H1 (cell line): ENCODE data around the gene GABRR2. TPM values are rescaled to one million over a fixed set of nuclear protein-coding genes. Genes with fewer than 3 reads are reported as not detected.

Experiments used
- CTCF ChIA-PET: fragments of 300-600 bp; sonication (Branson Sonifier 250); formaldehyde crosslinking; loops from one replicate; lab custom pipeline; 2021; ENCODE audit not compliant: partially characterized antibody; lab: Charles Lee
- POLR2A ChIA-PET: fragments of 300-600 bp; sonication (Branson Sonifier 250); formaldehyde crosslinking; loops from one replicate; lab custom pipeline; 2021; ENCODE audit warnings: inconsistent platforms; ENCODE audit not compliant: partially characterized antibody; lab: Charles Lee
- DNase-seq, 2 experiments: peaks; one replicate each; pipeline versions ENCODE4 v3.0.0 to v3.0.0-alpha.2; 2010 to 2022; ENCODE audit warnings: low spot score in 2 of 2, low read depth in 1 of 2, mixed read lengths in 1 of 2
- FAIRE-seq: peaks from 2 replicates; lab custom pipeline; 2011; peaks lifted over from hg19 to GRCh38; lab: Jason Lieb, UNC
- H2AFZ ChIP-seq: 2 replicates; pipeline ENCODE4 v1.8.1; 2012; ENCODE audit warnings: low read length, inconsistent platforms
- H2AK5ac ChIP-seq: 2 replicates; pipeline ENCODE4 v1.6.1; 2013; ENCODE audit warnings: low read depth, low read length
- H2BK120ac ChIP-seq: replicated peaks from 2 replicates; pipeline ENCODE3; 2013; ENCODE audit warnings: low read depth, low read length, inconsistent platforms
- H2BK12ac ChIP-seq: 2 replicates; pipeline ENCODE4 v1.6.1; 2013; ENCODE audit warnings: low read depth, low read length
- H2BK15ac ChIP-seq: 2 replicates; pipeline ENCODE4 v1.6.1; 2013; ENCODE audit warnings: low read length
- H2BK20ac ChIP-seq: 2 replicates; pipeline ENCODE4 v1.6.1; 2013; ENCODE audit warnings: low read length
- H2BK5ac ChIP-seq: 2 replicates; pipeline ENCODE4 v1.6.1; 2013; ENCODE audit warnings: low read depth, low read length
- H3K14ac ChIP-seq: 2 replicates; pipeline ENCODE4 v1.6.1; 2013; ENCODE audit warnings: inconsistent platforms; ENCODE audit not compliant: insufficient read length
- H3K18ac ChIP-seq: 2 replicates; pipeline ENCODE4 v1.6.1; 2013; ENCODE audit warnings: low read length; ENCODE audit errors: extremely low read depth
- H3K23ac ChIP-seq: 2 replicates; pipeline ENCODE4 v1.6.1; 2013; ENCODE audit warnings: inconsistent platforms; ENCODE audit not compliant: insufficient read length
- H3K23me2 ChIP-seq: 2 replicates; pipeline ENCODE4 v1.6.1; 2013; ENCODE audit warnings: low read depth, low read length
- H3K27ac ChIP-seq: 2 replicates; pipeline ENCODE4 v1.6.1; 2011; ENCODE audit warnings: low read depth, low read length, inconsistent platforms
- H3K27me3 ChIP-seq, 4 experiments: replicated peaks in 1 of 4; 1 replicate in 1 of 4; 2 replicates in 3 of 4; pipeline versions ENCODE4 v1.6.1 to v1.8.1; 2011 to 2013; ENCODE audit warnings: low read length in 3 of 4, mild to moderate bottlenecking in 3 of 4, inconsistent platforms in 2 of 4, mixed read lengths in 2 of 4, moderate library complexity in 1 of 4; ENCODE audit not compliant: control insufficient read depth in 3 of 4, insufficient read depth in 3 of 4; ENCODE audit errors: extremely low read depth in 1 of 4
- H3K36me3 ChIP-seq, 4 experiments: 2 replicates each; pipeline versions ENCODE4 v1.6.1 to v1.8.1; 2011 to 2013; ENCODE audit warnings: mild to moderate bottlenecking in 4 of 4, low read length in 3 of 4, moderate library complexity in 2 of 4, control low read depth in 1 of 4, inconsistent platforms in 1 of 4; ENCODE audit not compliant: insufficient read depth in 4 of 4, control insufficient read depth in 2 of 4
- H3K4ac ChIP-seq: replicated peaks from 2 replicates; pipeline ENCODE3; 2013; ENCODE audit warnings: low read length, low read depth, mixed read lengths, inconsistent platforms; ENCODE audit not compliant: insufficient read length
- H3K4me1 ChIP-seq, 4 experiments: replicated peaks in 1 of 4; 1 replicate in 1 of 4; 2 replicates in 3 of 4; pipeline versions ENCODE4 v1.6.1 to v1.8.1; 2011 to 2013; ENCODE audit warnings: low read length in 3 of 4, inconsistent platforms in 2 of 4, mixed read lengths in 1 of 4; ENCODE audit not compliant: insufficient read depth in 4 of 4, control insufficient read depth in 3 of 4
- H3K4me2 ChIP-seq, 2 experiments: 2 replicates each; pipeline versions ENCODE4 v1.6.1 to v1.8.1; 2011 to 2013; ENCODE audit warnings: low read depth in 2 of 2, low read length in 2 of 2, control low read depth in 1 of 2, inconsistent platforms in 1 of 2, mild to moderate bottlenecking in 1 of 2; ENCODE audit not compliant: insufficient read depth in 1 of 2
- H3K4me3 ChIP-seq, 4 experiments: fragments of 200-600, 300-600 bp in 1 of 4; sonication (generic), shearing (Covaris generic), sonication (Bioruptor Twin) in 1 of 4; 2 replicates each; pipeline versions ENCODE4 v1.5.1 to v1.8.1; 2011 to 2016; ENCODE audit warnings: low read length in 4 of 4, low read depth in 3 of 4, control low read depth in 2 of 4, inconsistent platforms in 2 of 4, mild to moderate bottlenecking in 2 of 4, mixed read lengths in 1 of 4, moderate library complexity in 1 of 4; ENCODE audit not compliant: insufficient read depth in 2 of 4; ENCODE audit errors: extremely low read depth in 1 of 4
- H3K56ac ChIP-seq: replicated peaks from 2 replicates; pipeline ENCODE3; 2013; ENCODE audit warnings: low read depth, mild to moderate bottlenecking, mixed read lengths, low read length, inconsistent platforms; ENCODE audit not compliant: insufficient read length
- H3K79me1 ChIP-seq: 2 replicates; pipeline ENCODE4 v1.6.1; 2013; ENCODE audit warnings: low read depth, low read length, control low read depth
- H3K79me2 ChIP-seq, 2 experiments: 2 replicates each; pipeline versions ENCODE4 v1.6.1 to v1.8.1; 2012 to 2013; ENCODE audit warnings: low read length in 2 of 2, mild to moderate bottlenecking in 2 of 2, inconsistent platforms in 1 of 2; ENCODE audit not compliant: insufficient read depth in 2 of 2, control insufficient read depth in 1 of 2
- H3K9ac ChIP-seq, 4 experiments: replicated peaks in 1 of 4; 1 replicate in 1 of 4; 2 replicates in 3 of 4; pipeline versions ENCODE4 v1.6.1 to v1.8.1; 2011 to 2013; ENCODE audit warnings: low read depth in 3 of 4, low read length in 3 of 4, control low read depth in 2 of 4, mild to moderate bottlenecking in 2 of 4, moderate library complexity in 2 of 4, inconsistent platforms in 1 of 4; ENCODE audit errors: extremely low read depth in 1 of 4
- H3K9me3 ChIP-seq, 2 experiments: 2 replicates each; pipeline versions ENCODE4 v1.6.1 to v1.8.1; 2012 to 2013; ENCODE audit warnings: mild to moderate bottlenecking in 2 of 2, moderate library complexity in 2 of 2, control low read depth in 1 of 2, inconsistent platforms in 1 of 2, low read depth in 1 of 2, low read length in 1 of 2, mixed read lengths in 1 of 2; ENCODE audit not compliant: insufficient read depth in 2 of 2
- H4K20me1 ChIP-seq, 2 experiments: replicated peaks in 1 of 2; 2 replicates each; pipeline versions ENCODE3 to v1.8.1; 2011 to 2013; ENCODE audit warnings: inconsistent platforms in 2 of 2, low read length in 2 of 2, mild to moderate bottlenecking in 1 of 2; ENCODE audit not compliant: insufficient read depth in 2 of 2, control insufficient read depth in 1 of 2
- H4K5ac ChIP-seq: 2 replicates; pipeline ENCODE4 v1.6.1; 2013; ENCODE audit warnings: low read length, low read depth, mixed read lengths, inconsistent platforms; ENCODE audit not compliant: insufficient read length
- H4K8ac ChIP-seq: 2 replicates; pipeline ENCODE4 v1.8.0; 2013; ENCODE audit warnings: mild to moderate bottlenecking, moderate library complexity, low read length, inconsistent platforms; ENCODE audit not compliant: insufficient read depth; ENCODE audit errors: extremely low read depth
- H4K91ac ChIP-seq: replicated peaks from 2 replicates; pipeline ENCODE3; 2013; ENCODE audit warnings: low read length, mixed read lengths, inconsistent platforms; ENCODE audit not compliant: insufficient read length
- CBX8 ChIP-seq: fragments of 300-800, 300-1000 bp; sonication (generic); IDR thresholded peaks from 2 replicates; pipeline ENCODE4 v1.7.1; 2016; ENCODE audit warnings: low read depth, low read length, borderline replicate concordance
- CEBPB ChIP-seq: IDR thresholded peaks from 2 replicates; pipeline ENCODE4 v1.6.1; 2012; ENCODE audit warnings: low read depth, low read length
- CTBP2 ChIP-seq: IDR thresholded peaks from 2 replicates; pipeline ENCODE4 v1.7.0; 2011; ENCODE audit warnings: borderline replicate concordance, mild to moderate bottlenecking, moderate library complexity, mixed read lengths, low read length; ENCODE audit not compliant: insufficient read depth, insufficient read length
- NRF1 ChIP-seq: IDR thresholded peaks from 2 replicates; pipeline ENCODE4 v1.6.1; 2011; ENCODE audit warnings: mild to moderate bottlenecking, low read depth, low read length, improper control_type of control experiment
- POLR2A ChIP-seq, 2 experiments: IDR thresholded peaks; 1 replicate in 1 of 2; 2 replicates in 1 of 2; pipeline ENCODE4 v1.6.1; 2011; ENCODE audit warnings: low read depth in 2 of 2, low read length in 2 of 2, mild to moderate bottlenecking in 2 of 2; ENCODE audit errors: control extremely low read depth in 1 of 2
- SAP30 ChIP-seq: fragments of 300-600 bp; sonication (generic); IDR thresholded peaks from 2 replicates; pipeline ENCODE4 v1.7.1; 2012; ENCODE audit warnings: low read length, moderate library complexity, mild to moderate bottlenecking, inconsistent platforms; ENCODE audit not compliant: insufficient read depth, insufficient replicate concordance
- SIX5 ChIP-seq: IDR thresholded peaks from 2 replicates; pipeline ENCODE4 v1.6.1; 2011; ENCODE audit warnings: mild to moderate bottlenecking, low read depth, low read length
- SP2 ChIP-seq: IDR thresholded peaks from 2 replicates; pipeline ENCODE4 v1.6.1; 2012; ENCODE audit warnings: mild to moderate bottlenecking, low read length, inconsistent platforms
- TAF1 ChIP-seq: IDR thresholded peaks from 2 replicates; pipeline ENCODE4 v1.6.1; 2011; ENCODE audit warnings: mild to moderate bottlenecking, low read depth, low read length
- WGBS, 2 experiments: shearing (Covaris generic) in 1 of 2; methylation state at CpG; one replicate each; pipeline versions ENCODE4 v1.1.6 to v1.1.7; 2013 to 2015; ENCODE audit warnings: low lambda C conversion rate in 2 of 2, mixed read lengths in 2 of 2, inconsistent platforms in 1 of 2, low coverage in 1 of 2, missing lambda C conversion rate in 1 of 2; ENCODE audit not compliant: insufficient replicate concordance in 2 of 2, insufficient coverage in 1 of 2, insufficient read length in 1 of 2; ENCODE audit errors: extremely low coverage in 1 of 2, missing lambda C conversion rate in 1 of 2; 5-methylcytosine and 5-hydroxymethylcytosine counted together
- polyA plus RNA-seq, 7 experiments: library from polyadenylated mRNA; depleted of rRNA in 3 of 7; stranded (reverse) in 5 of 7; unstranded in 2 of 7; fragments of >200 nt in 5 of 7; fragments of 200-250 nt in 2 of 7; gene quantifications; 1 replicate in 5 of 7; 2 replicates in 1 of 7; 4 replicates in 1 of 7; pipeline versions ENCODE4 v1.2.1 to v1.2.3, GENCODE V29; 2011 to 2013; ENCODE audit warnings: missing spikeins in 2 of 7, mixed read lengths in 2 of 7
- total RNA-seq: library from RNA; stranded (reverse); fragmentation: NEBNext Ultra II Directional; extraction: Animal tissue kit (Norgen Biotek cat#: 25700); gene quantifications from 2 replicates; pipeline ENCODE4 v1.2.1, GENCODE V29; 2021
- TF ChIP-seq, protein P1 (sequence below): IDR thresholded peaks from 2 replicates; pipeline ENCODE4 v1.6.1; 2011; ENCODE audit warnings: low read length, improper control_type of control experiment
- TF ChIP-seq, protein P2 (sequence below), 3 experiments: IDR thresholded peaks; 1 replicate in 2 of 3; 2 replicates in 1 of 3; pipeline versions ENCODE4 v1.5.1 to v1.6.1; 2011; ENCODE audit warnings: low read length in 3 of 3, mild to moderate bottlenecking in 3 of 3, inconsistent platforms in 2 of 3, low read depth in 1 of 3, moderate library complexity in 1 of 3; ENCODE audit not compliant: insufficient read depth in 1 of 3; ENCODE audit errors: control extremely low read depth in 1 of 3

The GABRR2 gene
- total and polyA plus RNA-seq, 2 of the 8 experiments (the other 6 are each of a cell fraction or from before 2014, with no cell fraction given): not detected

DNA sequence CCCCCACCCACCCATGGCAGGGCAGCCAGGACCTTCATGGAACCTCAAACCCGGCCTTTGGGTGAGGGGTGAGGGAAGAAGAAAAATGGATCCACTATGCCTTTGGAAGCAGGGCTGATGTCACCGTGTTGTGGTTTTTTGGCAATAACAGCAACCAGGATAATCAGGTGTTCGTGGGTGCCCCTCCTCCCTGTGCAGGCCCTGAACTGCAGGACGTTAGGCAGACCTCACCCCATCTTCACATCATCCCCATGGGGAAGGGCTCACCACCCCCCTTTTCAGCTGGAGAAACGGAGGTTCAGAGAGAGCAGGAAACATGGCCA, 3.6 kb downstream of the GABRR2 start:
- no peak overlapping the region for H2BK12ac ChIP-seq

More for the DNA sequence above, 3.6 kb downstream of the GABRR2 start:
- Histone ChIP-seq H3K9me3 (no peaks in the 10 kb centered on the region), H3K27me3 (no peaks in the 10 kb centered on the region), H4K8ac (no peak overlapping the region), H2BK20ac (no peak overlapping the region), H3K4ac (no peak overlapping the region), H3K36me3 (no peaks in the 10 kb centered on the region), H4K91ac (no peak overlapping the region), H3K79me1 (no peaks in the 10 kb centered on the region), H3K14ac (no peak overlapping the region), H2BK120ac (no peak overlapping the region), H3K18ac (no peak overlapping the region), H2AK5ac (no peak overlapping the region), H3K56ac (no peak overlapping the region), H3K4me2 (no peak overlapping the region), H3K4me1 (peaks cover 0 to 3% (median 0%) of the 10 kb centered on the region in 4 experiments; a peak in 3 of 7 replicates), H2BK15ac (peak overlapping the region; percentile 11; the same call in 1 of the 2 replicates), H3K9ac (no peak overlapping the region), H4K5ac (no peak overlapping the region), H3K4me3 (no peak overlapping the region), H2AFZ (peak overlapping the region; percentile 65; the same call in 1 of the 2 replicates), H3K23me2 (no peaks in the 10 kb centered on the region), H3K23ac (no peak overlapping the region), H2BK5ac (no peak overlapping the region), H3K27ac (no peak overlapping the region), H4K20me1 (no peaks in the 10 kb centered on the region), H3K79me2 (no peaks in the 10 kb centered on the region)
- no peak for TF ChIP-seq TAF1
- no peak for TF ChIP-seq SIX5
- TF ChIP-seq, protein P1, sequence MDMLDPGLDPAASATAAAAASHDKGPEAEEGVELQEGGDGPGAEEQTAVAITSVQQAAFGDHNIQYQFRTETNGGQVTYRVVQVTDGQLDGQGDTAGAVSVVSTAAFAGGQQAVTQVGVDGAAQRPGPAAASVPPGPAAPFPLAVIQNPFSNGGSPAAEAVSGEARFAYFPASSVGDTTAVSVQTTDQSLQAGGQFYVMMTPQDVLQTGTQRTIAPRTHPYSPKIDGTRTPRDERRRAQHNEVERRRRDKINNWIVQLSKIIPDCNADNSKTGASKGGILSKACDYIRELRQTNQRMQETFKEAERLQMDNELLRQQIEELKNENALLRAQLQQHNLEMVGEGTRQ: no peak
- no peak for TF ChIP-seq NRF1
- TF ChIP-seq CBX8: no peak
- no peak for TF ChIP-seq SAP30
- no peak for TF ChIP-seq CTBP2
- TF ChIP-seq CEBPB: no peak
- TF ChIP-seq SP2: no peak
- TF ChIP-seq POLR2A (IDR thresholded peaks at IDR 0.05; ENCODE audit: control extremely low read depth in 1 of 2, low read depth in 2 of 2, low read length in 2 of 2): no peak
- TF ChIP-seq, protein P2, sequence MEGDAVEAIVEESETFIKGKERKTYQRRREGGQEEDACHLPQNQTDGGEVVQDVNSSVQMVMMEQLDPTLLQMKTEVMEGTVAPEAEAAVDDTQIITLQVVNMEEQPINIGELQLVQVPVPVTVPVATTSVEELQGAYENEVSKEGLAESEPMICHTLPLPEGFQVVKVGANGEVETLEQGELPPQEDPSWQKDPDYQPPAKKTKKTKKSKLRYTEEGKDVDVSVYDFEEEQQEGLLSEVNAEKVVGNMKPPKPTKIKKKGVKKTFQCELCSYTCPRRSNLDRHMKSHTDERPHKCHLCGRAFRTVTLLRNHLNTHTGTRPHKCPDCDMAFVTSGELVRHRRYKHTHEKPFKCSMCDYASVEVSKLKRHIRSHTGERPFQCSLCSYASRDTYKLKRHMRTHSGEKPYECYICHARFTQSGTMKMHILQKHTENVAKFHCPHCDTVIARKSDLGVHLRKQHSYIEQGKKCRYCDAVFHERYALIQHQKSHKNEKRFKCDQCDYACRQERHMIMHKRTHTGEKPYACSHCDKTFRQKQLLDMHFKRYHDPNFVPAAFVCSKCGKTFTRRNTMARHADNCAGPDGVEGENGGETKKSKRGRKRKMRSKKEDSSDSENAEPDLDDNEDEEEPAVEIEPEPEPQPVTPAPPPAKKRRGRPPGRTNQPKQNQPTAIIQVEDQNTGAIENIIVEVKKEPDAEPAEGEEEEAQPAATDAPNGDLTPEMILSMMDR (IDR thresholded peaks at IDR 0.05; ENCODE audit: control extremely low read depth in 1 of 3, insufficient read depth in 1 of 3, low read depth in 1 of 3, low read length in 3 of 3): no peak
- POLR2A ChIA-PET: interaction anchor here (0.9 to 1.6 kb wide), 3 partner anchors 40 to 189 kb away, joined by 3 to 6 read pairs (median 3); partner anchors contain the start of gene UBE2J1
- CTCF ChIA-PET: interaction anchor here (0.7 to 6.6 kb wide), 49 partner anchors 9 to 339 kb away, joined by 3 to 133 read pairs (median 5); partner anchors contain the start of gene UBE2J1
- DNase-seq (no peak), FAIRE-seq (no peak)
- 53% methylated on average over 5 of the region's 5 CpGs; no CpG with 5 or more reads in 1 of the 2 experiments for WGBS, 2 experiments
